Hepatocyte (in vitro differentiated cells): Measurements from ENCODE around the gene DGCR2. TPM values are rescaled to one million over a fixed set of nuclear protein-coding genes. Genes with fewer than 3 reads are reported as not detected.
"Not testable (repeated sequence)": the region's sequence is repeated elsewhere in the genome, so short reads cannot be mapped to it uniquely, and the experiment has no call there.

Experiments used
- DNase-seq: peaks from one replicate; pipeline ENCODE4 v3.0.0-alpha.2; 2016; ENCODE audit warnings: low spot score
- H2AFZ ChIP-seq: fragments of 200-600 bp; sonication (generic); 2 replicates; pipeline ENCODE4 v1.6.0; 2016; ENCODE audit warnings: antibody characterized with exemption, mild to moderate bottlenecking
- H3K27ac ChIP-seq: fragments of 200-600 bp; sonication (generic); 2 replicates; pipeline ENCODE4 v1.5.1; 2016; ENCODE audit warnings: mild to moderate bottlenecking
- H3K27me3 ChIP-seq: fragments of 200-600 bp; sonication (generic); 2 replicates; pipeline ENCODE4 v1.6.1; 2016
- H3K36me3 ChIP-seq: fragments of 200-600 bp; sonication (generic); replicated peaks from 2 replicates; pipeline ENCODE4 v1.5.1; 2016; ENCODE audit warnings: low read depth; ENCODE audit not compliant: insufficient read depth
- H3K4me1 ChIP-seq: fragments of 200-600 bp; sonication (generic); 2 replicates; pipeline ENCODE4 v1.5.1; 2016; ENCODE audit warnings: mild to moderate bottlenecking, moderate library complexity; ENCODE audit not compliant: insufficient read depth
- H3K4me2 ChIP-seq: fragments of 200-600 bp; sonication (generic); 2 replicates; pipeline ENCODE4 v1.6.0; 2016
- H3K4me3 ChIP-seq: fragments of 200-600 bp; sonication (generic); 2 replicates; pipeline ENCODE4 v1.5.1; 2016; ENCODE audit warnings: mild to moderate bottlenecking
- H3K79me2 ChIP-seq: fragments of 200-600 bp; sonication (generic); 2 replicates; pipeline ENCODE4 v1.6.0; 2017; ENCODE audit warnings: mild to moderate bottlenecking
- H3K9me2 ChIP-seq: fragments of 200-600 bp; sonication (generic); replicated peaks from 2 replicates; pipeline ENCODE4 v1.6.0; 2017; ENCODE audit warnings: mild to moderate bottlenecking; ENCODE audit not compliant: insufficient read depth
- H3K9me3 ChIP-seq: fragments of 200-600 bp; sonication (generic); 2 replicates; pipeline ENCODE4 v1.5.1; 2016; ENCODE audit warnings: low read depth, mild to moderate bottlenecking
- H4K20me1 ChIP-seq: fragments of 200-600 bp; sonication (generic); 2 replicates; pipeline ENCODE4 v1.6.0; 2016; ENCODE audit warnings: mild to moderate bottlenecking; ENCODE audit not compliant: insufficient read depth, poor library complexity, severe bottlenecking
- CTCF ChIP-seq: fragments of 200-600 bp; sonication (generic); IDR thresholded peaks from 2 replicates; pipeline ENCODE4 v1.5.1; 2016; ENCODE audit warnings: antibody characterized with exemption, mild to moderate bottlenecking; ENCODE audit not compliant: poor library complexity
- EZH2 ChIP-seq: fragments of 200-600 bp; sonication (generic); IDR thresholded peaks from 2 replicates; pipeline ENCODE4 v1.6.1; 2016; ENCODE audit warnings: antibody characterized with exemption, mild to moderate bottlenecking, borderline replicate concordance
- EZH2phosphoT487 ChIP-seq: fragments of 200-600 bp; sonication (generic); IDR thresholded peaks from one replicate; pipeline ENCODE4 v1.6.1; 2018; ENCODE audit warnings: antibody characterized with exemption, mild to moderate bottlenecking, low read depth, moderate library complexity; ENCODE audit not compliant: unreplicated experiment, severe bottlenecking
- WGBS: methylation state at CpG from one replicate; pipeline ENCODE4 v1.1.6; 2016; ENCODE audit warnings: low lambda C conversion rate; ENCODE audit errors: missing lambda C conversion rate; 5-methylcytosine and 5-hydroxymethylcytosine counted together
- polyA plus RNA-seq: library from polyadenylated mRNA; unstranded; fragments of >200 nt; fragmentation: Nextera tagmentation; extraction: Ambion mirVana; gene quantifications from 2 replicates; pipeline ENCODE4 v1.2.1, GENCODE V29; 2016
- total RNA-seq: library from RNA; depleted of rRNA; stranded (reverse); fragments of >200 nt; gene quantifications from 2 replicates; pipeline ENCODE4 v1.2.3, GENCODE V29; 2014

DGCR2 gene
- total and polyA plus RNA-seq, 2 experiments from 2014 or later, result 61.5 to 67.2 TPM

DNA sequence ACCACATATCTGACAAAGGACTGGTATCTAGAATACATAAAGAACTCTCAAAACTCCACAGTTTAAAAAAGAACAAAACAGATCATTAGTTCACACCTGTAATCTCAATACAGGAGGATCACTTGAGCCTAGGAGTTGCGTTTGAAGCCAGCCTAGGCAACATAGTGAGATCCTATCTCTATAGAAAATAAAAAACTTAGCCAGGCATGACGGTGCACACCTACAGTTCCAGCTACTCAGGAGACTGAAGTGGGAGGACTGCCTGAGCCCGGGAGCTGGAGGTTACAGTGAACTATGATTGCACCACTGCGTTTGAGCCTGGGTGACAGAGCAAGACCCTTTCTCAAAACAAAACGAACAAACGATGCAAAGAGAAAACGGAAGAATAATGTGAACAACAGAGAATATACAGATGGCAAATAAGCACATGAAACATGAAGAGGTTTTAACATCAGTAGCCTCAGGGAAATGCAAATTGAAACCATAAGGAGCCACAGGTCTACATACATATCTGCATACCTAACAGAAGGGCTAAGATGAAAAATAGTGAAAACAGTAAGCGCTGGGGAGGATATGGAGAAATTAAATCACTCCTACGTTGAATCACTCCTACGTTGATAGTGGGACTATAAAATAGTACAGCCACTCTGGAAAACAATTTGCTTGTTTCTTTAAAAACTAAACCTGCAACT is 70.7 kb downstream of the DGCR2 start:
- H4K20me1 ChIP-seq, result peaks cover 5% of the 10 kb centered on the region
- H3K9me2 ChIP-seq, result no peaks in the 10 kb centered on the region
- H3K9me3 ChIP-seq, result no peaks in the 10 kb centered on the region
- H3K79me2 ChIP-seq, result peaks cover 8% of the 10 kb centered on the region
- H3K4me2 ChIP-seq, result no peak overlapping the region
- no peak for DNase-seq
- TF ChIP-seq EZH2 (no peak), EZH2phosphoT487 (no peak), CTCF (no peak)
- no peak overlapping the region for H3K27ac ChIP-seq
- no peaks in the 10 kb centered on the region for H3K27me3 ChIP-seq
- no peak overlapping the region for H3K4me3 ChIP-seq
- H3K36me3 ChIP-seq, result no peaks in the 10 kb centered on the region
- no peak overlapping the region for H2AFZ ChIP-seq
- WGBS, result 75% methylated on average over 10 of the region's 10 CpGs
- H3K4me1 ChIP-seq, result no peaks in the 10 kb centered on the region

DNA sequence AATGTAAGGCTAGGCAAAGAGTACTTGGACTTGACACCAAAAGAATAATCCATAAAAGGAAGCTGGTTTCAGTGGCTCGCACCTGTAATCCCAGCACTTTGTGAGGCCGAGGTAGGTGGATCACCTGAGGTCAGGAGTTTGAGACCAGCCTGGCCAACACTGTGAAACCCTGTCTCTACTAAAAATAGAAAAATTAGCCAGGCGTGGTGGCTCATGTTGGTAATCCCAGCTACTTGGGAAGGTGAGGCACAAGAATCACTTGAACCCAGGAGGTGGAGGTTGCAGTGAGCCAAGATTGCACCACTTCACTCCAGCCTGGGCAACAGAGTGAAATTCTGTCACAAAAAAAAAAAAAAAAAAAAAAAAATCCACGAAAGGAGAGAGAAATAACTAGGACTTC is 71.4 kb downstream of the DGCR2 start:
- H3K9me3 ChIP-seq, H3K9me2 ChIP-seq, H3K4me3 ChIP-seq, H3K36me3 ChIP-seq, H3K27me3 ChIP-seq, DNase-seq, H3K79me2 ChIP-seq, H3K4me2 ChIP-seq, H2AFZ ChIP-seq, H3K27ac ChIP-seq, H4K20me1 ChIP-seq, H3K4me1 ChIP-seq: not testable (repeated sequence)
- WGBS, result 98% methylated on average over 4 of the region's 4 CpGs

DNA sequence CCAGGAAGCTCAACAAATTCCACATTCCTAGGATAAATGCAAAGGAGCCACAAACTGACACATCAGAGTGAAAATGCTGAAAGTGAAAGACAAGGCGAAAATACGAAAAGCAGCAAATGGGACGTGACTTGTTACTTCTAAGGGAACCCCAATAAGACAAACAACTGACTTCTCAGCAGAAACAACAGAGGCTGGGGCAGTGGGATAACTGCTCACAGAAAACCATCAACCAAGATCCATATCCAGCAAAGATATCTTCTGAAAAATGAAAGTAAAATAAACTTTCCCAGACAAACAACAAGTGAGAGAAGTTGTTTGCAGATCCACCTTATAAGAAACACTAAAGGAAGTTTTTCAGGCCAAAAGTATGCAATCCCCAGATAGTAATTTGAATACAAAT is 72.1 kb downstream of the DGCR2 start:
- TF ChIP-seq CTCF, result no peak
- TF ChIP-seq EZH2phosphoT487, result no peak
- no peak for TF ChIP-seq EZH2
- H4K20me1 ChIP-seq, result peaks cover 5% of the 10 kb centered on the region
- H3K79me2 ChIP-seq, result peaks cover 8% of the 10 kb centered on the region
- H3K27me3 ChIP-seq, result no peaks in the 10 kb centered on the region
- DNase-seq, result no peak
- no peak overlapping the region for H3K27ac ChIP-seq
- H3K36me3 ChIP-seq, result peaks cover 3% of the 10 kb centered on the region
- H3K4me2 ChIP-seq, result no peak overlapping the region
- no peak overlapping the region for H3K4me3 ChIP-seq
- no peaks in the 10 kb centered on the region for H3K4me1 ChIP-seq
- 98% methylated on average over 3 of the region's 3 CpGs for WGBS
- no peaks in the 10 kb centered on the region for H3K9me2 ChIP-seq
- no peaks in the 10 kb centered on the region for H3K9me3 ChIP-seq
- H2AFZ ChIP-seq, result no peak overlapping the region

DNA sequence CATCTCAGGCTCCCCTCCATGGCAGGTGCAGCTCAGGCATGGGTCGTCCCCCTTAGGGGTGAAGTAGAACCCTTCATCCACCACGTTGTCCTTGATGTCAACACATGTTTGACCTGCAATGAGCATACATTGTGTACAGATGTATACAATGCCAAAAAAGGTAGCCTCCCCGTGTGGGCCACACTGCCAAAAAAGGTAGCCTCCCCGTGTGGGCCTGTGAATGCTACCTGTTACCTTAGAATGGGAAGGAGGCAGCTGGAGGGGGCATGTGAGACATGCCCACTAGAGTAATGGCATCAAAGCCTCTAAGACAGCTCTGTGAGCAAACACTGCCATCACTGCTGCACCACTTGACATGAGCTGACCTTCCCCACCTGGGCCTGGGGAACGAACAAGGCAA is 73.7 kb downstream of the DGCR2 start:
- Histone ChIP-seq H3K36me3 (peaks cover 3% of the 10 kb centered on the region), H3K4me2 (no peak overlapping the region), H3K9me2 (no peaks in the 10 kb centered on the region), H3K4me1 (no peaks in the 10 kb centered on the region), H3K27me3 (no peaks in the 10 kb centered on the region), H3K27ac (no peak overlapping the region), H4K20me1 (peaks cover 5% of the 10 kb centered on the region), H3K9me3 (no peaks in the 10 kb centered on the region), H3K79me2 (peaks cover 3% of the 10 kb centered on the region), H2AFZ (no peak overlapping the region), H3K4me3 (no peak overlapping the region)
- no peak for TF ChIP-seq EZH2
- TF ChIP-seq CTCF, result no peak
- TF ChIP-seq EZH2phosphoT487, result no peak
- DNase-seq, result no peak
- WGBS, result 96% methylated on average over 5 of the region's 5 CpGs
